Measurements from ENCODE around the gene ZMYND8.

GRCh38 chr20:47198254-47198671 lies 158.2 kb downstream of the ZMYND8 start:
- TF ChIP-seq RAD21 (IDR thresholded peaks at IDR 0.05 in 1 of 2, conservative IDR thresholded peaks at IDR 0.05 in 1 of 2; ENCODE audit: low read depth in 2 of 2, low read length in 2 of 2): no peak
- no peak for TF ChIP-seq ZNF274 (IDR thresholded peaks at IDR 0.05; ENCODE audit: borderline replicate concordance, extremely low read depth, low read length)
- TF ChIP-seq CTCF (IDR thresholded peaks at IDR 0.05; ENCODE audit: control extremely low read depth in 1 of 3, insufficient read depth in 1 of 3, low read depth in 1 of 3, low read length in 3 of 3): no peak
- no peak for TF ChIP-seq PHF8 (conservative IDR thresholded peaks at IDR 0.05; ENCODE audit: low read depth, low read length)
- no peak for TF ChIP-seq SIX5 (IDR thresholded peaks at IDR 0.05; ENCODE audit: low read depth, low read length)
- TF ChIP-seq SP1 (IDR thresholded peaks at IDR 0.05; ENCODE audit: low read depth, low read length): no peak
- no peak for TF ChIP-seq POLR2AphosphoS5 (IDR thresholded peaks at IDR 0.05; ENCODE audit: low read depth, low read length)
- TF ChIP-seq POLR2A (IDR thresholded peaks at IDR 0.05; ENCODE audit: control extremely low read depth in 1 of 2, low read depth in 2 of 2, low read length in 2 of 2): no peak
- TF ChIP-seq RFX5 (IDR thresholded peaks at IDR 0.05; ENCODE audit: borderline replicate concordance, low read depth, low read length): no peak

Measured in H1 (cell line).